ENCODE results near the gene TBC1D30. TPM values are rescaled to one million over a fixed set of nuclear protein-coding genes. Genes with fewer than 3 reads are reported as not detected.

The TBC1D30 gene
- polyA plus RNA-seq, 2 of the 4 experiments (the other 2 are of a cell fraction) = 0.65 to 3.5 TPM

DNA sequence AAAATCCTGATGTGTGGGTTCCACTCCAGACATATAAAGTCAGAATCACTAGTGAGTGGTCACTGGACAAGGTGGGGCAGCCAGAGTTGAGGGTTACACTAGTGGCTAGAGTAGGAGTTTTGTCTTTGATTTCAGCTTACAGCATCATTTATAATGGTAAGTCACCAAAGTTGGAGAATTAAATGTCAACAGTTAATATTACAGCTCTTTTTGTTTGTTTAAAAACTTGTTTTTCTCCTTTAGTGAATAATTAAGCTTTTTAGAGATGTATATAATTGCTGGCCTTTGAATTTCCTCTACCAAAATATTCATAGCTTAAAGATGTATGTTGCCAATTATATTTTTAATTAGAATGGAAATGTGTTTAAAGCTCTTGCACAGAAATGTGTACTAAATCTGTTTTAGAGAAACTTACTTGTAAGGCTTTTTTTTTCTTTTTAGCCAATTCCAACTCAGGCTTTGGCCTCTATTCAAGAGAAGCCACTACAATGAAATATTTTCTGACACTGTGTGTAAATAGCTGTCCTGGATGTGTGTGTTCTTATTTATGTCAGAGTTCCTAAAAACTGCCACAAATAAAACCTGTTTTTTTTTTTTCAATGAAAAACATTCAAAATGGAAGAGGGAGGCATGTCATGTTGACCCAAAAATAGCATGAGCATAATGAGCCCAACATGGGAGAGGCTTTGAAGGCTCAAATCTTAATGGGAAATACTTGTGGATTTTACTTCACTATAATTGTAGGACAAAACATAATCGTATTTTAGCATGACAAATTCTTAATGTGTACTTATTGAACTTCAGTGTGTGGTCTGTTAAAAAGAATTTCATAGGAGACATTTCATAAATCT is 92.2 kb downstream of the TBC1D30 start:
- Histone ChIP-seq H3K4me3 (no peak overlapping the region), H3K4me1 (no peaks in the 10 kb centered on the region), H3K27ac (no peak overlapping the region), H3K4me2 (no peak overlapping the region), H3K9me3 (no peaks in the 10 kb centered on the region)
- no peak for TF ChIP-seq EP300 (IDR thresholded peaks at IDR 0.05)
- ATAC-seq (no peak), FAIRE-seq (no peak), DNase-seq (ENCODE audit: low read depth in 1 of 2, low spot score in 1 of 2) (no peak)
- POLR2A ChIA-PET = no interaction called here
- CTCF ChIA-PET = interaction anchor here (0.7 to 1.0 kb wide), 3 partner anchors 25 to 338 kb away, joined by 3 read pairs; no protein-coding TSS in a partner anchor
- 2% methylated on average over 1 of the region's 1 CpG for WGBS (ENCODE audit: missing lambda C conversion rate)

DNA sequence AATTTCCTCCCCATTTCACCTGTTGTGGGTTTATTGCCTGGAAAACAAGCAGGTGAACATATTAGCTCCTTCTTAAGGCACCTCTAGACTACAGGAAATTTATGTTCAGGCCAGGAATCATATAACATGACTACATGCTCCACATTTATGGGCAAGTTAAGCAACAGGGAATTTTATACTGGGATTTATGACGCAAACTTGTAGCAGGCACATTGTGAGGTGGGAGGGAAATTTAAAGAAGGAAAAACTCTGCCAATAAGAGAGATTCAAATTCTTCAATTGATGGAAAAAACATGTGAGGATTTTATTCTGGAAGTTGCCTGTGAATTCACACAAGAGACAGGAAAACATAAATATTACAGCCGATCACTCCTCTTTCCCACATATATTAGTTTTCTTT is 93.9 kb downstream of the TBC1D30 start:
- POLR2A ChIA-PET = no interaction called here
- DNase-seq (ENCODE audit: low read depth in 1 of 2, low spot score in 1 of 2) = no peak
- no peaks in the 10 kb centered on the region for H3K4me1 ChIP-seq
- H3K4me2 ChIP-seq = no peak overlapping the region
- no peak overlapping the region for H3K27ac ChIP-seq
- ATAC-seq = no peak
- H3K9me3 ChIP-seq = no peaks in the 10 kb centered on the region
- WGBS (ENCODE audit: missing lambda C conversion rate) = 84% methylated on average over 2 of the region's 2 CpGs
- FAIRE-seq = no peak
- CTCF ChIA-PET = interaction anchor here (1.0 to 1.2 kb wide), 2 partner anchors 14 to 27 kb away, joined by 3 read pairs; no protein-coding TSS in a partner anchor
- TF ChIP-seq BHLHE40 (IDR thresholded peaks at IDR 0.05; ENCODE audit: low read depth, low read length) (no peak), FOXS1 (CRISPR knock-in tag; IDR thresholded peaks at IDR 0.05) (no peak)
- TF ChIP-seq, protein P1, sequence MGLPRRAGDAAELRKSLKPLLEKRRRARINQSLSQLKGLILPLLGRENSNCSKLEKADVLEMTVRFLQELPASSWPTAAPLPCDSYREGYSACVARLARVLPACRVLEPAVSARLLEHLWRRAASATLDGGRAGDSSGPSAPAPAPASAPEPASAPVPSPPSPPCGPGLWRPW (IDR thresholded peaks at IDR 0.05) = no peak
- TF ChIP-seq, protein P2, sequence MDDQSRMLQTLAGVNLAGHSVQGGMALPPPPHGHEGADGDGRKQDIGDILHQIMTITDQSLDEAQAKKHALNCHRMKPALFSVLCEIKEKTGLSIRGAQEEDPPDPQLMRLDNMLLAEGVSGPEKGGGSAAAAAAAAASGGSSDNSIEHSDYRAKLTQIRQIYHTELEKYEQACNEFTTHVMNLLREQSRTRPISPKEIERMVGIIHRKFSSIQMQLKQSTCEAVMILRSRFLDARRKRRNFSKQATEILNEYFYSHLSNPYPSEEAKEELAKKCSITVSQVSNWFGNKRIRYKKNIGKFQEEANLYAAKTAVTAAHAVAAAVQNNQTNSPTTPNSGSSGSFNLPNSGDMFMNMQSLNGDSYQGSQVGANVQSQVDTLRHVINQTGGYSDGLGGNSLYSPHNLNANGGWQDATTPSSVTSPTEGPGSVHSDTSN (IDR thresholded peaks at IDR 0.05) = no peak
- TF ChIP-seq, protein P3, sequence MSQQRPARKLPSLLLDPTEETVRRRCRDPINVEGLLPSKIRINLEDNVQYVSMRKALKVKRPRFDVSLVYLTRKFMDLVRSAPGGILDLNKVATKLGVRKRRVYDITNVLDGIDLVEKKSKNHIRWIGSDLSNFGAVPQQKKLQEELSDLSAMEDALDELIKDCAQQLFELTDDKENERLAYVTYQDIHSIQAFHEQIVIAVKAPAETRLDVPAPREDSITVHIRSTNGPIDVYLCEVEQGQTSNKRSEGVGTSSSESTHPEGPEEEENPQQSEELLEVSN (IDR thresholded peaks at IDR 0.05; ENCODE audit: borderline replicate concordance, low read depth) = no peak
- no peak overlapping the region for H3K4me3 ChIP-seq

DNA sequence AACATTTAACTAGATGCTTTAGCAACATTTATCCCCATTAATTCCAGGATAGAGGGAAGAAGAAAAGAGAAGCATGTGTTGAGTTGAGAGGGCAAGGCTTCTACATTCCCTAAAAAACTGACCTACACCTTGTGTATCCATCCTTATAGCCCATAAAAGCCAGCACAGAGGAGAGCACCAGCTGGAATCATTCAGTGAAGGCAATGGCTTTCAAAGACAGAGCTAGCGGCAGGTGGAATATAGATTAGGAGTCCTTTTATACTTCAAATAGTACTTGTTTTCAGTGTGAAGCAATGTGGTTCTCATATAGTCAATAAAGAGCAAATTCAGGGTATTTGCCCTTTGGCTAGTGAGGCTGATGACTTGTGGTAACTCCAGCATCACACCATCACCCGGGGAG is 94.4 kb downstream of the TBC1D30 start:
- ChIA-PET POLR2A (no interaction called here), CTCF (interaction anchor here (1.0 kb wide), 1 partner anchor 28 kb away, joined by 3 read pairs; no protein-coding TSS in a partner anchor)
- H3K27ac ChIP-seq = no peak overlapping the region
- H3K4me1 ChIP-seq = no peaks in the 10 kb centered on the region
- H3K4me3 ChIP-seq = no peak overlapping the region
- DNase-seq (ENCODE audit: low read depth in 1 of 2, low spot score in 1 of 2) (no peak), ATAC-seq (no peak), FAIRE-seq (no peak)
- WGBS (ENCODE audit: missing lambda C conversion rate) = 40% methylated on average over 2 of the region's 2 CpGs
- H3K4me2 ChIP-seq = no peak overlapping the region
- no peaks in the 10 kb centered on the region for H3K9me3 ChIP-seq
- TF ChIP-seq SMC3 (IDR thresholded peaks at IDR 0.05) (no peak), RNF2 (IDR thresholded peaks at IDR 0.05; ENCODE audit: borderline replicate concordance, low read depth) (no peak)

DNA sequence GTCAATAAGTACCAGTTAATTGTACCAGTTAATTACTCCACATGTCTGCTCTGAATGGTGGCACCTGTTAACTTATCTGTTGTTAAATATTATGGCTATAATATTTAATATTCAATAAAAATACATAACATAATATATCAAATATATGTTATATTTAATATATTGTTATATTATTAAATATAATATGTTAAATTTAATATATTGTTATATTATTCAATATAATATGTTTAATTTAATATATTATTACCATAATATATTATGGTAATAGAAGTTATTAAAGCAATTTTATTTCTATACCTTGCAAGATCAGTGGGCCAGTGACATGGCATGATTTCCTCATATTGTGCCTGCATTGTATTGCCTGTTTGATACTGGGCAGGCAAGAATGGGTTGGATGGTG is 98.4 kb downstream of the TBC1D30 start:
- ChIA-PET CTCF (interaction anchor here (1.4 kb wide), 1 partner anchor 32 kb away, joined by 3 read pairs; no protein-coding TSS in a partner anchor), POLR2A (no interaction called here)
- H3K27ac ChIP-seq = no peak overlapping the region
- no peaks in the 10 kb centered on the region for H3K4me1 ChIP-seq
- H3K9me3 ChIP-seq = no peaks in the 10 kb centered on the region
- H3K4me3 ChIP-seq = no peak overlapping the region
- FAIRE-seq (no peak), DNase-seq (ENCODE audit: low read depth in 1 of 2, low spot score in 1 of 2) (no peak), ATAC-seq (no peak)
- H3K4me2 ChIP-seq = no peak overlapping the region
- TF ChIP-seq RCOR1 (IDR thresholded peaks at IDR 0.05; ENCODE audit: low read depth, low read length) (no peak), HOXA7 (CRISPR knock-in tag; IDR thresholded peaks at IDR 0.05) (no peak)
- TF ChIP-seq, protein P4, sequence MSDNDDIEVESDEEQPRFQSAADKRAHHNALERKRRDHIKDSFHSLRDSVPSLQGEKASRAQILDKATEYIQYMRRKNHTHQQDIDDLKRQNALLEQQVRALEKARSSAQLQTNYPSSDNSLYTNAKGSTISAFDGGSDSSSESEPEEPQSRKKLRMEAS (IDR thresholded peaks at IDR 0.05) = no peak

DNA sequence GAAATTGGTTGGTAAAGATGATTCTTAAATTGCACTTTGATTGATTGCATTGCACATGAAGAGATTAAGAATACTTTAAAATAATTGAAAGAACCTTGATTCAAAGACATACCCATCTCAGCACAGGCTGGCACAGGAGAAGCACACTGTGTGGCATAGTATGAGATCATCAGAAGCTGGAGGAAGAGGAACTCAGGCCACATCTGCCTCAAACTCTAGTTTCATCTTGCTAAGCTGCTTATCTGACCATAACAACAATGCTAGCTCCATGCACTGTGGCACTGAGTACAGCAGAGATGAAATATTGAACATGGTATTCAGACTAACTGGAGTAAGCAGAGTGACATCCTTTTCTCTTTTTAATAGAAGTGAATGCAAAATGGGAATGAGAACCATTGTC is 99.1 kb downstream of the TBC1D30 start:
- FAIRE-seq (peak; percentile 65), DNase-seq (ENCODE audit: low read depth in 1 of 2, low spot score in 1 of 2) (no peak), ATAC-seq (no peak)
- Histone ChIP-seq H3K9me3 (no peaks in the 10 kb centered on the region), H3K4me2 (no peak overlapping the region), H3K4me3 (no peak overlapping the region), H3K4me1 (no peaks in the 10 kb centered on the region), H3K27ac (no peak overlapping the region)
- CTCF ChIA-PET = interaction anchor here (0.7 to 1.4 kb wide), 2 partner anchors 13 to 33 kb away, joined by 3 read pairs; no protein-coding TSS in a partner anchor
- POLR2A ChIA-PET = no interaction called here
- TF ChIP-seq HOXA7 (CRISPR knock-in tag; IDR thresholded peaks at IDR 0.05) (no peak), NPAS2 (CRISPR knock-in tag; IDR thresholded peaks at IDR 0.05; ENCODE audit: borderline replicate concordance) (no peak), CHD4 (IDR thresholded peaks at IDR 0.05; ENCODE audit: borderline replicate concordance) (no peak), KDM5A (IDR thresholded peaks at IDR 0.05) (no peak), FOSL2 (IDR thresholded peaks at IDR 0.05) (no peak), FOSL2 (CRISPR knock-in tag; IDR thresholded peaks at IDR 0.05) (no peak), CEBPB (IDR thresholded peaks at IDR 0.05) (no peak), FOSB (CRISPR knock-in tag; IDR thresholded peaks at IDR 0.05) (no peak), TP53 (CRISPR knock-in tag; IDR thresholded peaks at IDR 0.05) (no peak), NFE2L2 (conservative IDR thresholded peaks at IDR 0.05; ENCODE audit: low read length) (no peak), KDM1A (IDR thresholded peaks at IDR 0.05; ENCODE audit: low read depth) (no peak), HDAC2 (IDR thresholded peaks at IDR 0.05) (no peak)
- TF ChIP-seq, protein P5, sequence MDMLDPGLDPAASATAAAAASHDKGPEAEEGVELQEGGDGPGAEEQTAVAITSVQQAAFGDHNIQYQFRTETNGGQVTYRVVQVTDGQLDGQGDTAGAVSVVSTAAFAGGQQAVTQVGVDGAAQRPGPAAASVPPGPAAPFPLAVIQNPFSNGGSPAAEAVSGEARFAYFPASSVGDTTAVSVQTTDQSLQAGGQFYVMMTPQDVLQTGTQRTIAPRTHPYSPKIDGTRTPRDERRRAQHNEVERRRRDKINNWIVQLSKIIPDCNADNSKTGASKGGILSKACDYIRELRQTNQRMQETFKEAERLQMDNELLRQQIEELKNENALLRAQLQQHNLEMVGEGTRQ (IDR thresholded peaks at IDR 0.05) = no peak
- TF ChIP-seq, protein P6, sequence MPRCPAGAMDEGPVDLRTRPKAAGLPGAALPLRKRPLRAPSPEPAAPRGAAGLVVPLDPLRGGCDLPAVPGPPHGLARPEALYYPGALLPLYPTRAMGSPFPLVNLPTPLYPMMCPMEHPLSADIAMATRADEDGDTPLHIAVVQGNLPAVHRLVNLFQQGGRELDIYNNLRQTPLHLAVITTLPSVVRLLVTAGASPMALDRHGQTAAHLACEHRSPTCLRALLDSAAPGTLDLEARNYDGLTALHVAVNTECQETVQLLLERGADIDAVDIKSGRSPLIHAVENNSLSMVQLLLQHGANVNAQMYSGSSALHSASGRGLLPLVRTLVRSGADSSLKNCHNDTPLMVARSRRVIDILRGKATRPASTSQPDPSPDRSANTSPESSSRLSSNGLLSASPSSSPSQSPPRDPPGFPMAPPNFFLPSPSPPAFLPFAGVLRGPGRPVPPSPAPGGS (IDR thresholded peaks at IDR 0.05) = no peak

All from A549 (cell line).